Gastroesophageal sphincter (tissue), 3 donors: ENCODE data around the gene SHANK1.

ENCODE experiments used
- CTCF ChIP-seq, 4 experiments: fragments of 200-600 bp in 2 of 4; fragments of 450-650 bp in 2 of 4; sonication (generic) in 1 of 4; IDR thresholded peaks; one replicate each; pipeline ENCODE4 v1.5.1; 2017 to 2019; ENCODE audit warnings: antibody characterized with exemption in 4 of 4, mild to moderate bottlenecking in 2 of 4, moderate library complexity in 2 of 4
- EP300 ChIP-seq: sonication (generic); formaldehyde crosslinking; IDR thresholded peaks from one replicate; pipeline ENCODE4 v1.6.1; 2017; ENCODE audit warnings: antibody characterized with exemption, mild to moderate bottlenecking

- TF ChIP-seq CTCF (IDR thresholded peaks at IDR 0.05): no peak
- no peak for TF ChIP-seq EP300
These were observed 75.2 kb downstream of the SHANK1 start for GRCh38 chr19:50644315-50644915.
